ENCODE data around the gene ELMO1. TPM values are rescaled to one million over a fixed set of nuclear protein-coding genes. Genes with fewer than 3 reads are reported as not detected.

Gene ELMO1
- total and polyA plus RNA-seq, 10 of the 15 experiments (the other 5 are each of a cell fraction or from before 2014, with no cell fraction given): 22.6 to 85.9 (median 56.6) TPM

- TF ChIP-seq ETV6 (conservative IDR thresholded peaks at IDR 0.05 in 1 of 2, IDR thresholded peaks at IDR 0.05 in 1 of 2; ENCODE audit: borderline replicate concordance in 1 of 2, low read depth in 1 of 2): no peak
- TF ChIP-seq RBBP5 (conservative IDR thresholded peaks at IDR 0.05): no peak
- TF ChIP-seq ZNF622 (IDR thresholded peaks at IDR 0.05): no peak
These were observed 19.8 kb downstream of the ELMO1 start (continued) for GRCh38 chr7:37428681-37429434.

GRCh38 chr7:37427276-37427940, 21.3 kb downstream of the ELMO1 start:
- no TSS peak for BruUV-seq (replicated peaks)
- no peak overlapping the region for H3K4me3 ChIP-seq
- SMC1A ChIA-PET (ENCODE audit: uncharacterized antibody, unreplicated experiment): no interaction called here
- H3K27ac ChIP-seq (ENCODE audit: control insufficient read depth, insufficient read depth): no peak overlapping the region
- ATAC-seq: no peak
- H4K20me1 ChIP-seq (ENCODE audit: control insufficient read depth, insufficient read depth): no peaks in the 10 kb centered on the region
- H3K27me3 ChIP-seq (replicated peaks in 1 of 2; ENCODE audit: control insufficient read depth in 2 of 2, insufficient read depth in 2 of 2, low read length in 1 of 2): no peaks in the 10 kb centered on the region; a peak in 1 of 4 replicates
- POLR2A ChIA-PET: no interaction called here
- no peaks in the 10 kb centered on the region for H3K4me1 ChIP-seq (ENCODE audit: control insufficient read depth, insufficient read depth, low read length)
- H3K9me3 ChIP-seq (replicated peaks; ENCODE audit: control insufficient read depth, insufficient read depth, low read length): no peaks in the 10 kb centered on the region
- CTCF ChIA-PET: interaction anchor here (1.1 kb wide), 1 partner anchor 51 kb away, joined by 3 read pairs; no protein-coding TSS in a partner anchor
- H3K9ac ChIP-seq (ENCODE audit: control insufficient read depth, insufficient read depth, low read length): no peak overlapping the region
- no peak for FAIRE-seq
- in situ Hi-C loops (cut with MboI) (no loop called here), intact Hi-C loops (cut with micrococcal nuclease; ENCODE audit: unreplicated experiment) (no loop called here)
- no peak overlapping the region for H3K4me2 ChIP-seq (ENCODE audit: control insufficient read depth, insufficient read depth)
- no peak for TF ChIP-seq HDGF (IDR thresholded peaks at IDR 0.05)
- TF ChIP-seq ATF2 (IDR thresholded peaks at IDR 0.05; ENCODE audit: low read length): no peak
- no peak for TF ChIP-seq HCFC1 (IDR thresholded peaks at IDR 0.05; ENCODE audit: low read length)
- TF ChIP-seq SIX5 (IDR thresholded peaks at IDR 0.05; ENCODE audit: low read depth, low read length, severe bottlenecking): no peak
- TF ChIP-seq, protein P1, sequence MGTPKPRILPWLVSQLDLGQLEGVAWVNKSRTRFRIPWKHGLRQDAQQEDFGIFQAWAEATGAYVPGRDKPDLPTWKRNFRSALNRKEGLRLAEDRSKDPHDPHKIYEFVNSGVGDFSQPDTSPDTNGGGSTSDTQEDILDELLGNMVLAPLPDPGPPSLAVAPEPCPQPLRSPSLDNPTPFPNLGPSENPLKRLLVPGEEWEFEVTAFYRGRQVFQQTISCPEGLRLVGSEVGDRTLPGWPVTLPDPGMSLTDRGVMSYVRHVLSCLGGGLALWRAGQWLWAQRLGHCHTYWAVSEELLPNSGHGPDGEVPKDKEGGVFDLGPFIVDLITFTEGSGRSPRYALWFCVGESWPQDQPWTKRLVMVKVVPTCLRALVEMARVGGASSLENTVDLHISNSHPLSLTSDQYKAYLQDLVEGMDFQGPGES (IDR thresholded peaks at IDR 0.05): no peak
- TF ChIP-seq GATAD2B (conservative IDR thresholded peaks at IDR 0.05; ENCODE audit: low read depth): no peak
- RAD21 ChIA-PET (ENCODE audit: unreplicated experiment): interaction anchor here (1.0 kb wide), 1 partner anchor 22 kb away, joined by 4 read pairs; the partner anchor contains the start of gene ELMO1
- H2AFZ ChIP-seq (ENCODE audit: control insufficient read depth, low read depth, low read length): no peak overlapping the region
- H3K36me3 ChIP-seq (ENCODE audit: control insufficient read depth in 2 of 2, insufficient read depth in 2 of 2, low read length in 1 of 2): no peaks in the 10 kb centered on the region
- no peak for DNase-seq (ENCODE audit: low read depth, low spot score)
- no peaks in the 10 kb centered on the region for H3K79me2 ChIP-seq (ENCODE audit: control insufficient read depth, insufficient read depth, low read length)
- 24% methylated on average over 2 of the region's 2 CpGs for whole genome bisulfite sequencing (ENCODE audit: insufficient coverage, insufficient replicate concordance, low lambda C conversion rate, missing lambda C conversion rate)

Data from GM12878 (cell line).